GM21737 (cell line): Measurements from ENCODE around the gene SNX9.
"Not testable (repeated sequence)": the region's sequence is repeated elsewhere in the genome, so short reads cannot be mapped to it uniquely, and the experiment has no call there.

Source experiments
- ATAC-seq: cut with Tn5 transposase; IDR thresholded peaks from one replicate; pipeline ENCODE4 v1.9.1; 2021; ENCODE audit warnings: mild to moderate bottlenecking, moderate library complexity; ENCODE audit not compliant: unreplicated experiment

Gene SNX9

GRCh38 chr6:157879873-157880254, 56.8 kb downstream of the SNX9 start:
- ATAC-seq: peak; percentile 54

- ATAC-seq: no peak
Observed at GRCh38 chr6:157880534-157880933, 57.5 kb downstream of the SNX9 start.

- ATAC-seq: no peak
Observed at GRCh38 chr6:157881342-157881741, 58.3 kb downstream of the SNX9 start.

GRCh38 chr6:157884756-157885155, 61.7 kb downstream of the SNX9 start:
- ATAC-seq: no peak

GRCh38 chr6:157885211-157885788, 62.3 kb downstream of the SNX9 start:
- no peak for ATAC-seq

GRCh38 chr6:157885876-157886275, 62.8 kb downstream of the SNX9 start:
- no peak for ATAC-seq

- ATAC-seq: no peak
Observed at GRCh38 chr6:157887892-157888291, 64.8 kb downstream of the SNX9 start.

- no peak for ATAC-seq
Observed at GRCh38 chr6:157891544-157892362, 68.7 kb downstream of the SNX9 start.

- ATAC-seq: no peak
Observed at GRCh38 chr6:157892363-157892877, 69.4 kb downstream of the SNX9 start.

GRCh38 chr6:157893238-157893637, 70.2 kb downstream of the SNX9 start:
- no peak for ATAC-seq

- ATAC-seq: no peak
Observed at GRCh38 chr6:157895585-157895984, 72.5 kb downstream of the SNX9 start.

GRCh38 chr6:157896932-157897331, 73.9 kb downstream of the SNX9 start:
- no peak for ATAC-seq

- no peak for ATAC-seq
Observed at GRCh38 chr6:157898169-157898568, 75.1 kb downstream of the SNX9 start.

GRCh38 chr6:157898640-157899039, 75.6 kb downstream of the SNX9 start:
- ATAC-seq: no peak

GRCh38 chr6:157900262-157900661, 77.2 kb downstream of the SNX9 start:
- ATAC-seq: not testable (repeated sequence)

- not testable (repeated sequence) for ATAC-seq
Observed at GRCh38 chr6:157900751-157901150, 77.7 kb downstream of the SNX9 start.

GRCh38 chr6:157904999-157905398, 82.0 kb downstream of the SNX9 start:
- ATAC-seq: no peak

GRCh38 chr6:157905590-157906342, 82.7 kb downstream of the SNX9 start:
- no peak for ATAC-seq

GRCh38 chr6:157906537-157907061, 83.6 kb downstream of the SNX9 start:
- no peak for ATAC-seq

- ATAC-seq: no peak
Observed at GRCh38 chr6:157907651-157908050, 84.6 kb downstream of the SNX9 start.
